Measurements from ENCODE around the gene MAST4.

Gene MAST4

GRCh38 chr5:66644111-66644510 is 47.9 kb downstream of the MAST4 start:
- DNase-seq (ENCODE audit: low read depth, low spot score) = no peak
- no peak overlapping the region for H3K27ac ChIP-seq

DNA sequence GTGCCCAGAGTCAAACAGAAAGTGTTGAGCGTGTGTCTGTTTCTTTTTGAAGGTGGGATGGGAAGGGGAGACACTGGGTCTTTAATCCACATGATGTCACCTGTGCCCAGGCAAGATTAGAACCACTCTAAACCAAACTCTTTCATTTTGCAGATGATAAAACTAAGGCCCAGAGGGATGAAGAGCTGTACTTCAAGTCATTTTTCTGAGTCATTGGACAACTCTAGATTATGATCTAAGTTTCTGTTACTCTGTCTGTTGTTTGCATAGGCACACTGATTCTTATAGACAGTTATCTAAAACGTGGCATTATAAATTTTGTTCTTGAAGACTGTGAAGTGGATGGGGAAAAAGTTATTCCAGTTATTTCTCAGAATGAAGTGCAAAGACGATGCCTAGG is 48.8 kb downstream of the MAST4 start:
- DNase-seq (ENCODE audit: low read depth, low spot score) = no peak
- H3K27ac ChIP-seq = no peak overlapping the region

- no peak overlapping the region for H3K27ac ChIP-seq
- DNase-seq (ENCODE audit: low read depth, low spot score) = no peak
These were observed 50.4 kb downstream of the MAST4 start for GRCh38 chr5:66646570-66646969.

GRCh38 chr5:66647146-66647856 is 51.1 kb downstream of the MAST4 start:
- no peak overlapping the region for H3K27ac ChIP-seq
- no peak for DNase-seq (ENCODE audit: low read depth, low spot score)

- DNase-seq (ENCODE audit: low read depth, low spot score) = no peak
- H3K27ac ChIP-seq = peak overlapping the region; percentile 43
These were observed 56.6 kb downstream of the MAST4 start for GRCh38 chr5:66652818-66653217.

GRCh38 chr5:66653325-66653724 is 57.1 kb downstream of the MAST4 start:
- DNase-seq (ENCODE audit: low read depth, low spot score) = peak; percentile 76
- H3K27ac ChIP-seq = peak overlapping the region; percentile 43

- no peak for DNase-seq (ENCODE audit: low read depth, low spot score)
- no peak overlapping the region for H3K27ac ChIP-seq
These were observed 59.5 kb downstream of the MAST4 start for GRCh38 chr5:66655395-66656324.

GRCh38 chr5:66658516-66658915 is 62.3 kb downstream of the MAST4 start:
- no peak overlapping the region for H3K27ac ChIP-seq
- DNase-seq (ENCODE audit: low read depth, low spot score) = no peak

- no peak for DNase-seq (ENCODE audit: low read depth, low spot score)
- no peak overlapping the region for H3K27ac ChIP-seq
These were observed 63.6 kb downstream of the MAST4 start for GRCh38 chr5:66659780-66660179.

- DNase-seq (ENCODE audit: low read depth, low spot score) = no peak
- no peak overlapping the region for H3K27ac ChIP-seq
These were observed 64.2 kb downstream of the MAST4 start for GRCh38 chr5:66660396-66660795.

- no peak overlapping the region for H3K27ac ChIP-seq
- DNase-seq (ENCODE audit: low read depth, low spot score) = no peak
These were observed 65.0 kb downstream of the MAST4 start for GRCh38 chr5:66661149-66661548.

DNA sequence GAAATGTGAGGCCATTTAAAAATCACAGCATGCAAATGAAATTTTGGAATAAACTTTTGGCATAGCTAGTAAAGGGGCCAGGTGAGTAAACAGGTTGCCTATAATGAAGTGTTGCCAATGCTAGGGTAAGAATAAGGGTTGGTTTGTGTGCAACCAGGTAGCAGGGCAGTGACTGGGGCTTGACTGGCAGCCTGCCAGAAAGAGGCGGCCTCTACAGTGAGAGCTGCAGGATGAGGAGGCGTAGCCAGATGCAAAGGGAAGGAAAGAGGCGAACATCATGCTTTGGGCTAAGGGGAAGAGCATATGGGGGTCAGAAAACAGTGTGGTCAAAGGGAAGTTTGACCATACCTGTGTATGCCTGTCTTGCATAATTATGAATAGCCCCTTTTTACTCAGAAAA is 70.6 kb downstream of the MAST4 start:
- H3K27ac ChIP-seq = no peak overlapping the region
- DNase-seq (ENCODE audit: low read depth, low spot score) = no peak

DNA sequence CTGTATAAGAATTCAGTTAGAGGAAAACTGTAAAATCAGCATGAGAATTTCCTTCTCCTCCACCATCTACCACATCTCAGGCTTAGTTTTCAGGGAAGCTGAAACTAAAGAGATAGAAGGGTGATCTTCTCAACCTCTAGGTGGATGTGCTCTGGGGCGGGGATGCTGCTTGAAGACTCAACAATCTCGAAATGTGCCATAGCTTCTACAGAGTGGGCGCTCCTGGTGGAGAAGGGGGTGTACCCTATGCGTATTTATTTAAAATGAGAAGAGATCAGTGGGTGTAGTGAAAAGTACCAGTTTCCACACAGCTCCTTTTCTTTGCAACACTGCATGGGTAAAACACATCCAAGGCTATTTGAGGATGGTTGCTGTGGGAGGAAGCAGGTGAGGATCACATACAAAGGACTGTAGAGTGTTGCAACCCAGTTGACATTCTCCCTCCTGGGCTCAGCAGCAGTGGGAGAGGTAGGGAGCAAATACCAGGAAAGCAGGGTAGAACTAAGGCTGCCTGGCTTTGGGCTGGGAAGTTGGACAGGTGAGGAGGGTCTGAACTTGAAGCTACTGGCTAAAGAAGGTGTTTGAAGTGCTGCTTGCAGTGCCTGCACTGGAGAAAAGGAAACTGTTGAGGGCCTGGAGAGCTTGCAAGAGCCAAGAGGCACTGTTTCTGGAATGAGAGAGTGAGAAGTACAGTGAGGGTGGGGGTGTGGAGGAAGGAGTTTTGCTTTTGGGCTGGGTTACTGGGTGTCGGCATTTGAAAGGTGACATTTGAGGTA is 73.1 kb downstream of the MAST4 start:
- no peak for DNase-seq (ENCODE audit: low read depth, low spot score)

DNA sequence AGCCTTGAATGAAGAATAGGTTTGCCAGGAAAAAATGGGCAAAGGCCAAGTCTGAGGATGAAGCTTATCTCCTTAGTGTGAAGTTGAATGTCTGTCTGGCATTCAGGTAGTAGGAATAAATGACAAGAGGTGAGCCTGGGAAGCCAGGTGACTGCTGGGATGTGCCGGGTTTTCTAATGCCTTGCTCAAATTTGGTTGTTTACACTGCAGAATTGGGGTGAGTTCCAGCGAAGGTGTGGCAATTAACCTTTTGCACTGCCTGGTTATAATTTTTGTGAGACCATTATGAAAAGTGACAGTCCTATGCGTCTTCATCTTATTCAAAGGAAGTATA is 73.6 kb downstream of the MAST4 start:
- no peak overlapping the region for H3K27ac ChIP-seq
- DNase-seq (ENCODE audit: low read depth, low spot score) = no peak

More for the DNA sequence above, 73.1 kb downstream of the MAST4 start:
- H3K27ac ChIP-seq = no peak overlapping the region

DNA sequence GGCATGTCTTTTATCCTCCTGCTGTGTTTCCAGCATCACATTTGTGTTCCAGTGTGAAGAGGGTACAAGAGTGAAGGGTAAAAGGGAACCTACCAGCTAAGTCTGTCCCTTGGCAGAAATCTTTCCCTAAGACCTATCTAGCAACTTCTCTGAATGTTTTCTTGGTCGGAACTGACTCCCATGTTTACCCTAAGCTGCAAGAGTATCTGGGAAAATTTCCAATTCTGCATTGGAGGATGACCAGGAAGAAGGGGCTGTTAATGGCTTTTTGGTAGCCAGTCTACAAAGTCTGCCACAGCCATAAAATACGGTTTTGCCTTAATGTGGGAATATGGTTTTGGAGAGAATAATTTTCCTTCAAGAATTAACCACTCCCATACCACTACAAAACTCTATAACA is 75.1 kb downstream of the MAST4 start:
- no peak for DNase-seq (ENCODE audit: low read depth, low spot score)
- no peak overlapping the region for H3K27ac ChIP-seq

DNA sequence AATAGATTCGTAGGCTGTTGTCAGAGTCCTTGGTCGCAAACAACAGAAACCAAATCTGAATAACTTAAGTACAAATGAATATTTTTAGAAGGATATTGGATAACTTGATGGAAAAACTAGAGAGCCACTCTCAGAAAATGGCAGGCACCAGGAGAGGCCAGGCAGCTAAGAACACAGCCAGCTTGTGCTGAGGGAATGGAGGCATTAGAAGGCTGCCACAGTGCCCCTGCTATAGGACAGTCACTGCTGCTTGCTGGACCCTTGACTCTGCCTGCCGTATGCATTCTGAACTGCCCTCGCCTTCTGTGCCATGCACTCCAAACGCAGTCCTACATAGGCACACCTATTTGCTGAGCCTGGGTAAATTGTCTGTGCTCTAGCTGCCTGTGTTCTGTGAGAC is 78.6 kb downstream of the MAST4 start:
- DNase-seq (ENCODE audit: low read depth, low spot score) = no peak
- H3K27ac ChIP-seq = no peak overlapping the region

GRCh38 chr5:66675406-66675805 is 79.2 kb downstream of the MAST4 start:
- no peak overlapping the region for H3K27ac ChIP-seq
- DNase-seq (ENCODE audit: low read depth, low spot score) = no peak

DNA sequence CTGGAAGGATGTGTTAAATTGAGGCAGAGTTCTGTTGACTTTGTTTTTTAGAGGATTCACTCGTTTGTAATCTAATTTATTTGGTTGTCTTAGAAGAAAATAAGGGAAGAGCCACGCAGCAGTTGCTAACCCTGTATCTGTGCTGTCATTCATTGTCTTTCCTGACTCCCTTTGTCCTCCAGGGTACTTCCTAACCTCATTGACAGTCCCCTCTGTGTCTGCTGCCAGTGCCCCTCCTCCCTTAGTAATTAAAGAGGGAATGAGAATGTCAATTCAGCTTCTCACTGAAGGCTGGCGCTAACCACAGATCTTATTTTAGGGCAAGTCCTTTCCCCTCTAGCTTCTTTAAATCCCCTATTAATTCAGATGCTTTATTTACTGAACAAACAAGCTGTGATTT is 84.0 kb downstream of the MAST4 start:
- no peak for DNase-seq (ENCODE audit: low read depth, low spot score)
- H3K27ac ChIP-seq = no peak overlapping the region

DNA sequence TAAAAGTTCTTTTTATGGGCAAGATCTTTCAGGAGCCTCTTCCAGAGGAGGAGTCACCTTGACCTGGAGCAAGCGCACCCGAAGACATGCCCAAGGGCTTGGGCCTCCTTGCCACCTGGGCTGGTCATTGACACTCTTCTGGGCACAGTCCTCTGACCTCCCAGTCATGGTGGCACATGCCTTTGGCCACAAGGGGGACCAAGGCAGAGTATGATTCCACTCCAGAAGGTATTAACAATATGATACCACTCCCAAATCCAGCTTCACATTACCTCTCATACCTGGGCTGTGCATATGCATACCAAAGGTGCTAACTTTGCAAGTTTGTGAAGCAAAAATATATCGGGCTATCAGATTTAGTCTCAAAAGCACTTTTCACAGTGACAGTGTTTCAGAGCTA is 84.6 kb downstream of the MAST4 start:
- no peak for DNase-seq (ENCODE audit: low read depth, low spot score)

DNA sequence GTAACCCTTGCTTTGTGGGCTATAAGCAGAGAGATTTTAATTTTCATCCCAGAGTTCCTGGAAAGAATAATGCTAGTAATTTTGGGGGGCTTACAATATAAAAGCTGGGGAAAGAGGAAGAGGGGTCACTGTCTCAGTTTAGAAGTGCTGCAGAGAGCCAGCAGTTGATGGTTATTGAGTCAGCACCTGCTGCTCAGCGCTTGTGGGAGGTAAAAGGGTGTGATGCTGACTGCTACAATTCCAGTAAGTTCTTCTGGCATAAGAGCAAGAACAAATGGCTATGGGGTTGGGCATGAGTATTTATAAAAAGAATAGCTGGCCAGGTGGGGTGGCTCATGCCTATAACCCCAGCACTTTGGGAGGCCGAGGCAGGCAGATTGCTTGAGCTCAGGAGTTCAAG is 88.5 kb downstream of the MAST4 start:
- H3K27ac ChIP-seq = no peak overlapping the region
- DNase-seq (ENCODE audit: low read depth, low spot score) = no peak

More for the DNA sequence above, 84.6 kb downstream of the MAST4 start:
- no peak overlapping the region for H3K27ac ChIP-seq
